GM18498 (cell line): ENCODE results near the gene GJA10.

ENCODE experiments used
- ATAC-seq: cut with Tn5 transposase; IDR thresholded peaks from one replicate; pipeline ENCODE4 v1.9.1; 2021; ENCODE audit warnings: mild to moderate bottlenecking, moderate library complexity; ENCODE audit not compliant: unreplicated experiment

Gene GJA10

DNA sequence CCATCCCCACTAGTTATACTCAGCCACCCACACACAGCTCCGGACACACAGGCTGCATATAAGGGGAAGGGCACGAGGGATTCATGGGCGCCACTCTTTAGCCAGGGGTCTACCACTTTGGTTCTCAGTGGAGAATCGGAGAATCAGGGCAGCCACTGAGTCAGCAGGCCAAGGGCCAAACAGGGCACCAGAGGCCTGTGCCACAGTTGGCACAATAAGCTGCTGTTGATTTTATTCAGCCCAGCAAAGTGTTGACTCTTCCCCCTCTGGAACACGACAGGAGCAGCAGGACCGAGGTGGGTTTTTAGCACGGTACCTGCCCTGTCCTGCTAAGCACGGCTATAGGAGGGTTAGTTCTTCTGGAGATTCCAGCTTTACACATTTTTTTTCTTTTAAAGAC is 48.3 kb downstream of the GJA10 start:
- ATAC-seq = no peak

DNA sequence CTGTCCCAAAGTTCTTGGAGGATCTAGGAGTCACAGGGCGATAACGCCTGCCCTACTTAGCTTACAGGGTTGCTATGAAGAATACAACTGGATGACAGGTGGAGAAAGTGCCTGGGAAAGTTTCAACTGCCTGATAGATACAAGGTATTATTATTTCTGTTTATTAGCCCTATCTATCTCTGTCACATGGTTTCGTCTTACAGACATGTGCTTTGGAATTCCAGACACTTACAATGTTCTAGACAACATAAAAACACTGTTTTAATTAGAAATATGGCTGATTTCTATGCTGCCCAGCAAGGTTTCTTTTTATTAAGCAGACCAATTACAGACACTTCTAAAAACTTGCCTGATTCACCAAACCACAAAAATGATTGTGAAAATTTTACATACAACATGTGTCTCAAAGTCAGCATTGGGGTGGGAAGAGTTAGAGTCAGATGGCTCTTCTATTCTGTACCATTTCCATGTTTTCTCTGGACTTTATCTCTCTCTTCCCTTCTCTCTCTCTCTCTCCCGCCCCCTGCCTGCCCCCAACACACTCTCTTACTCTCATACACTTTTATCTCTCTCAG is 50.0 kb downstream of the GJA10 start:
- no peak for ATAC-seq

DNA sequence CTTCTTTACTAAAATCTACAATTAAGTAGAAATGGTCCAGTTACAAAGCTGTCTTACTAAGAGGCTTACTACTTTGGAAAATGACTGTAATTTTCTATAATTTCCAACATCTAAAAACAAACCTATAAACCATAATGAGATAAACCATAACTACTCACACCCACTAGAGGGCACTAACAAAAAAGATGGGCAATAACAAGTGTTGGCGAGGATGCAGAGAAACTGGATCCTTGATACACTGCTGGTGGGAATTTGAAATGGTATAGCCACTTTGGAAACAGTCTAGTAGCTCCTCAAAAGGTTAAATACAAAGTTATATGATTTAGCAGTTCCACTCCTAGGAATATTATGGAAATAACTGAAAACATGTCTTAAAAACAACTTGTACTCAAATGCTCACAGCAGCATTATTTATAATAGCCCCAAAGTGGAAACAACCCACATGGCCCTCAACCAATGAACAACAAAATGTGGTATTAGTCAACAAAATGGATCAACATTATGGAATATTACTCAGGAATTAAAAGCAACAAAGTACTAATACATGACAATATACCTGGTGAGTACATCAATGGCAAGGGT is 50.6 kb downstream of the GJA10 start:
- ATAC-seq = no peak
